ENCODE data around the gene CEACAM16. TPM values are rescaled to one million over a fixed set of nuclear protein-coding genes. Genes with fewer than 3 reads are reported as not detected.

CEACAM16 gene
- total and polyA plus RNA-seq, 10 donors = not detected

- H3K27me3 ChIP-seq (replicated peaks in 1 of 7) = no peaks in the 10 kb centered on the region
- no peak overlapping the region for H3K4me3 ChIP-seq
- H3K36me3 ChIP-seq = no peaks in the 10 kb centered on the region
- DNase-seq = no peak
- no peaks in the 10 kb centered on the region for H3K9me3 ChIP-seq
- H3K4me1 ChIP-seq = peaks cover 4 to 60% (median 27%) of the 10 kb centered on the region in 6 donors
- intact Hi-C loops (cut with DNase I; ENCODE audit: low total_unique reads) = no loop called here
- WGBS, 5 donors = 63 to 75% (median 67%) methylated on average over 8 of the region's 8 CpGs
- no peak overlapping the region for H3K27ac ChIP-seq
- TF ChIP-seq POLR2A (IDR thresholded peaks at IDR 0.05) (no peak), POLR2AphosphoS5 (IDR thresholded peaks at IDR 0.05) (no peak), CTCF (IDR thresholded peaks at IDR 0.05 in 8 of 11, conservative IDR thresholded peaks at IDR 0.05 in 3 of 11) (no peak)
Measured at GRCh38 chr19:44729516-44730033, 30.6 kb downstream of the CEACAM16 start.

- 95 to 99% (median 96%) methylated on average over 5 of the region's 5 CpGs for WGBS, 5 donors
- no peak overlapping the region for H3K4me3 ChIP-seq
- no peak overlapping the region for H3K27ac ChIP-seq
- no peaks in the 10 kb centered on the region for H3K27me3 ChIP-seq (replicated peaks in 1 of 7)
- TF ChIP-seq CTCF (IDR thresholded peaks at IDR 0.05 in 8 of 11, conservative IDR thresholded peaks at IDR 0.05 in 3 of 11) (no peak), POLR2AphosphoS5 (IDR thresholded peaks at IDR 0.05) (no peak), POLR2A (IDR thresholded peaks at IDR 0.05) (no peak)
- intact Hi-C loops (cut with DNase I; ENCODE audit: low total_unique reads) = no loop called here
- no peaks in the 10 kb centered on the region for H3K36me3 ChIP-seq
- H3K9me3 ChIP-seq = no peaks in the 10 kb centered on the region
- H3K4me1 ChIP-seq = peaks cover 0 to 60% (median 15%) of the 10 kb centered on the region in 6 donors
- DNase-seq = no peak
Measured at GRCh38 chr19:44731081-44731480, 32.1 kb downstream of the CEACAM16 start.

- H3K36me3 ChIP-seq = no peaks in the 10 kb centered on the region
- H3K27ac ChIP-seq = no peak overlapping the region
- H3K9me3 ChIP-seq = no peaks in the 10 kb centered on the region
- DNase-seq = no peak
- H3K27me3 ChIP-seq (replicated peaks in 1 of 7) = no peaks in the 10 kb centered on the region
- peaks cover 0 to 60% (median 18%) of the 10 kb centered on the region in 6 donors for H3K4me1 ChIP-seq
- no peak for TF ChIP-seq POLR2A (IDR thresholded peaks at IDR 0.05)
- no peak for TF ChIP-seq POLR2AphosphoS5 (IDR thresholded peaks at IDR 0.05)
- no peak for TF ChIP-seq CTCF (IDR thresholded peaks at IDR 0.05 in 8 of 11, conservative IDR thresholded peaks at IDR 0.05 in 3 of 11)
- 73 to 91% (median 83%) methylated on average over 3 to 5 of the region's 5 CpGs for WGBS, 5 donors
- no peak overlapping the region for H3K4me3 ChIP-seq
- intact Hi-C loops (cut with DNase I; ENCODE audit: low total_unique reads) = no loop called here
Measured at GRCh38 chr19:44731622-44732021, 32.7 kb downstream of the CEACAM16 start.

- no peak overlapping the region for H3K4me3 ChIP-seq
- no peaks in the 10 kb centered on the region for H3K36me3 ChIP-seq
- H3K27ac ChIP-seq = no peak overlapping the region
- peaks cover 0 to 63% (median 26%) of the 10 kb centered on the region in 6 donors for H3K4me1 ChIP-seq
- H3K9me3 ChIP-seq = no peaks in the 10 kb centered on the region
- no peak for DNase-seq
- 67 to 82% (median 72%) methylated on average over 11 of the region's 11 CpGs for WGBS, 5 donors
- intact Hi-C loops (cut with DNase I; ENCODE audit: low total_unique reads) = no loop called here
- no peaks in the 10 kb centered on the region for H3K27me3 ChIP-seq (replicated peaks in 1 of 7)
- TF ChIP-seq POLR2A (IDR thresholded peaks at IDR 0.05) = no peak
- TF ChIP-seq POLR2AphosphoS5 (IDR thresholded peaks at IDR 0.05) = no peak
- TF ChIP-seq CTCF (IDR thresholded peaks at IDR 0.05 in 8 of 11, conservative IDR thresholded peaks at IDR 0.05 in 3 of 11) = no peak
Measured at GRCh38 chr19:44732235-44733014, 33.5 kb downstream of the CEACAM16 start.
